ENCODE results near the gene CCR2.

DNA sequence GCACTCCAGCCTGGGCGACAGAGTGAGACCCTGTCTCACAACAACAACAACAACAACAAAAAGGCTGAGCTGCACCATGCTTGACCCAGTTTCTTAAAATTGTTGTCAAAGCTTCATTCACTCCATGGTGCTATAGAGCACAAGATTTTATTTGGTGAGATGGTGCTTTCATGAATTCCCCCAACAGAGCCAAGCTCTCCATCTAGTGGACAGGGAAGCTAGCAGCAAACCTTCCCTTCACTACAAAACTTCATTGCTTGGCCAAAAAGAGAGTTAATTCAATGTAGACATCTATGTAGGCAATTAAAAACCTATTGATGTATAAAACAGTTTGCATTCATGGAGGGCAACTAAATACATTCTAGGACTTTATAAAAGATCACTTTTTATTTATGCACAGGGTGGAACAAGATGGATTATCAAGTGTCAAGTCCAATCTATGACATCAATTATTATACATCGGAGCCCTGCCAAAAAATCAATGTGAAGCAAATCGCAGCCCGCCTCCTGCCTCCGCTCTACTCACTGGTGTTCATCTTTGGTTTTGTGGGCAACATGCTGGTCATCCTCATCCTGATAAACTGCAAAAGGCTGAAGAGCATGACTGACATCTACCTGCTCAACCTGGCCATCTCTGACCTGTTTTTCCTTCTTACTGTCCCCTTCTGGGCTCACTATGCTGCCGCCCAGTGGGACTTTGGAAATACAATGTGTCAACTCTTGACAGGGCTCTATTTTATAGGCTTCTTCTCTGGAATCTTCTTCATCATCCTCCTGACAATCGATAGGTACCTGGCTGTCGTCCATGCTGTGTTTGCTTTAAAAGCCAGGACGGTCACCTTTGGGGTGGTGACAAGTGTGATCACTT is 18.8 kb downstream of the CCR2 start:
- TF ChIP-seq POLR2A (IDR thresholded peaks at IDR 0.05), result no peak
- TF ChIP-seq, protein P1, sequence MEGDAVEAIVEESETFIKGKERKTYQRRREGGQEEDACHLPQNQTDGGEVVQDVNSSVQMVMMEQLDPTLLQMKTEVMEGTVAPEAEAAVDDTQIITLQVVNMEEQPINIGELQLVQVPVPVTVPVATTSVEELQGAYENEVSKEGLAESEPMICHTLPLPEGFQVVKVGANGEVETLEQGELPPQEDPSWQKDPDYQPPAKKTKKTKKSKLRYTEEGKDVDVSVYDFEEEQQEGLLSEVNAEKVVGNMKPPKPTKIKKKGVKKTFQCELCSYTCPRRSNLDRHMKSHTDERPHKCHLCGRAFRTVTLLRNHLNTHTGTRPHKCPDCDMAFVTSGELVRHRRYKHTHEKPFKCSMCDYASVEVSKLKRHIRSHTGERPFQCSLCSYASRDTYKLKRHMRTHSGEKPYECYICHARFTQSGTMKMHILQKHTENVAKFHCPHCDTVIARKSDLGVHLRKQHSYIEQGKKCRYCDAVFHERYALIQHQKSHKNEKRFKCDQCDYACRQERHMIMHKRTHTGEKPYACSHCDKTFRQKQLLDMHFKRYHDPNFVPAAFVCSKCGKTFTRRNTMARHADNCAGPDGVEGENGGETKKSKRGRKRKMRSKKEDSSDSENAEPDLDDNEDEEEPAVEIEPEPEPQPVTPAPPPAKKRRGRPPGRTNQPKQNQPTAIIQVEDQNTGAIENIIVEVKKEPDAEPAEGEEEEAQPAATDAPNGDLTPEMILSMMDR (IDR thresholded peaks at IDR 0.05), result peak in 2 of 3 experiments; percentile 20 to 45
- TF ChIP-seq POLR2AphosphoS5 (IDR thresholded peaks at IDR 0.05; ENCODE audit: insufficient read depth in 1 of 2, low read depth in 1 of 2), result no peak
